ENCODE measurements around the gene MGLL. TPM values are rescaled to one million over a fixed set of nuclear protein-coding genes. Genes with fewer than 3 reads are reported as not detected.

Gene MGLL
- total and polyA plus RNA-seq, 2 donors (not counting 1 experiment from before 2014, with no cell fraction given) = 1.7 to 6.9 TPM

DNA sequence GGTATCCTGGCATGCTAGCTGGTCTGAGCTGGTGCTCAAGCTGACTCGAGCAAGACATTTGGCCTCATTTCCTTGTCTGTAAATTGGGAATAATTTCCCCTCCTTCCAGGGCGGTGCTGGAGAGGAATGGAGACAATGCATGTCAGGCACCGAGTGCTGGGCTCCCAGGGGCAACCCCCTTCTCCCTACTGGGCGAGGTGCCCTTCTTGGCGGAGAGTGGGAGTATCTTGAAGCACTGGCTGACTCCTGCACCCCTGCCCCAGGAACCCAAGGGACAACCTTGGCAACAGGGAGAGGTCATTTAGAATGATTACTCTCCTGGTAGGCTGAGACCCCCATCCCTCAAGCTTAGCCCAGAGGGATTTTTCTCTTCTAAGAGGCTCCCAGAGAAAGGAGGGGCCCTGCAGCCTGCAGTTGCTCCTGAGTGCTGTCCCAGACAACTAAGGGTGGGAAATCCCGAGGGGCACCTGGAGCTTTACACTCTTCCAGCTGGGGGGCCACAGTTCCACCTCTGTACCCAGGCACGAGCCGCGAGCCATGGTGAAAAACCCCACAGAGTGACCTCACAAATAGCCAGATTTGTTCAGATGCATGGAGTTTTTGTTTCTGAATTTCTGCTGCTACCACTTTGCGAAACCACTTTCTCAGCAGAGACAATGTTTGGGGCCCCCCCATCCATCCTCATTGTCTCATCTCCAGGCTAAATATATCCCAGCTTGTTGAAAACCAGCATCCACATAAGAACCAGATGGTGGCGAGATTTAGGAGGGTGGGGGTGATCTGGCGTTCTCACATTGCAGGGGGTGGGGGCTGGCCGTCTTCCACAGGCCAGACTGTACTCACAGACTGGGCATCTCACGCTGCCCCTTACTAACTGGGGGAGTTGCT is 104.7 kb downstream of the MGLL start:
- Histone ChIP-seq H3K27me3 (replicated peaks in 1 of 4; ENCODE audit: control extremely low read depth in 1 of 4, control insufficient read depth in 3 of 4, insufficient read depth in 4 of 4, low read length in 3 of 4) (no peaks in the 10 kb centered on the region), H3K4me1 (ENCODE audit: control insufficient read depth in 2 of 2, insufficient read depth in 2 of 2, low read length in 2 of 2) (no peaks in the 10 kb centered on the region), H3K27ac (ENCODE audit: low read length in 2 of 2) (no peak overlapping the region), H3K9me3 (ENCODE audit: control extremely low read depth in 1 of 3, control insufficient read depth in 2 of 3, insufficient read depth in 1 of 3, low read length in 2 of 3) (no peaks in the 10 kb centered on the region), H3K79me2 (ENCODE audit: control insufficient read depth, insufficient read depth, low read length) (no peaks in the 10 kb centered on the region), H2AFZ (ENCODE audit: insufficient read depth, low read depth, low read length, poor library complexity, severe bottlenecking) (no peak overlapping the region), H3K4me3 (ENCODE audit: control extremely low read depth in 1 of 5, extremely low read depth in 1 of 5, insufficient read depth in 1 of 5, low read depth in 2 of 5, low read length in 4 of 5) (no peak overlapping the region), H3K4me2 (replicated peaks; ENCODE audit: low read depth, low read length, poor library complexity, severe bottlenecking) (no peak overlapping the region), H3K36me3 (replicated peaks in 1 of 2; ENCODE audit: control extremely low read depth in 1 of 2, control insufficient read depth in 1 of 2, extremely low read depth in 1 of 2, insufficient read depth in 2 of 2, low read length in 1 of 2) (no peaks in the 10 kb centered on the region), H4K20me1 (ENCODE audit: control insufficient read depth, insufficient read depth, low read length, poor library complexity, severe bottlenecking) (no peaks in the 10 kb centered on the region), H3K9ac (ENCODE audit: low read length) (no peak overlapping the region)
- no peak for DNase-seq
- Mint-ChIP-seq H3K4me1 (no peaks in the 10 kb centered on the region), H3K4me3 (no peak overlapping the region), H3K27ac (no peak overlapping the region), H3K27me3 (no peaks in the 10 kb centered on the region), H3K9me3 (ENCODE audit: insufficient read depth) (no peaks in the 10 kb centered on the region)
- intact Hi-C loops (cut with micrococcal nuclease) = no loop called here
- POLR2A ChIA-PET = no interaction called here
- WGBS (ENCODE audit: insufficient coverage) = 80% methylated on average over 11 of the region's 14 CpGs
- TF ChIP-seq CTCF (IDR thresholded peaks at IDR 0.05) = no peak
- no peak for TF ChIP-seq EZH2 (IDR thresholded peaks at IDR 0.05; ENCODE audit: borderline replicate concordance, insufficient read depth, low read depth, low read length, poor library complexity, severe bottlenecking)
- CTCF ChIA-PET = no interaction called here
- no peak for ATAC-seq (ENCODE audit: low read depth)

DNA sequence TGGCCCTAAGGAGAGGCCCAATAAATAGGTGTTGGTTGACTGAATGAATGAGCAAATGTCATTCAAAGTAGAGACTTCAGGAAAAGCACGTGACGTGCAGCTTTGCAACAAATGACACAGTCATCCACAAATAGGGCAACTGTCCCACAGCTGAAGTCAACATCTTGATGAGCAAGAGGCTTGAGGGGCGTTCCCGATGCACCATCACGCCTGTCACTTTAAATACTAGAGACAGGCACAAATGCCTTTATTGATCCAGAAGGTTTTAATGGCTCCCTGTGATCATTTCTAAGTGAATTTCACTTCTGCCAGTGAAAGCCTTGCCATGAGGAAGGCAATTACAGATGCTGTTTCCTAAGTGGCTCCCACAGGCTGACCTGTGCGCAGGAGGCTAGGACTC is 105.9 kb downstream of the MGLL start:
- TF ChIP-seq CTCF (IDR thresholded peaks at IDR 0.05) = no peak
- TF ChIP-seq EZH2 (IDR thresholded peaks at IDR 0.05; ENCODE audit: borderline replicate concordance, insufficient read depth, low read depth, low read length, poor library complexity, severe bottlenecking) = no peak
- Mint-ChIP-seq H3K27ac (no peak overlapping the region), H3K4me3 (no peak overlapping the region), H3K4me1 (no peaks in the 10 kb centered on the region), H3K9me3 (ENCODE audit: insufficient read depth) (no peaks in the 10 kb centered on the region), H3K27me3 (no peaks in the 10 kb centered on the region)
- Histone ChIP-seq H3K27ac (ENCODE audit: low read length in 2 of 2) (no peak overlapping the region), H3K9me3 (ENCODE audit: control extremely low read depth in 1 of 3, control insufficient read depth in 2 of 3, insufficient read depth in 1 of 3, low read length in 2 of 3) (no peaks in the 10 kb centered on the region), H3K4me2 (replicated peaks; ENCODE audit: low read depth, low read length, poor library complexity, severe bottlenecking) (no peak overlapping the region), H4K20me1 (ENCODE audit: control insufficient read depth, insufficient read depth, low read length, poor library complexity, severe bottlenecking) (no peaks in the 10 kb centered on the region), H3K36me3 (replicated peaks in 1 of 2; ENCODE audit: control extremely low read depth in 1 of 2, control insufficient read depth in 1 of 2, extremely low read depth in 1 of 2, insufficient read depth in 2 of 2, low read length in 1 of 2) (no peaks in the 10 kb centered on the region), H3K27me3 (replicated peaks in 1 of 4; ENCODE audit: control extremely low read depth in 1 of 4, control insufficient read depth in 3 of 4, insufficient read depth in 4 of 4, low read length in 3 of 4) (no peaks in the 10 kb centered on the region), H3K4me3 (ENCODE audit: control extremely low read depth in 1 of 5, extremely low read depth in 1 of 5, insufficient read depth in 1 of 5, low read depth in 2 of 5, low read length in 4 of 5) (no peak overlapping the region), H3K4me1 (ENCODE audit: control insufficient read depth in 2 of 2, insufficient read depth in 2 of 2, low read length in 2 of 2) (no peaks in the 10 kb centered on the region), H2AFZ (ENCODE audit: insufficient read depth, low read depth, low read length, poor library complexity, severe bottlenecking) (no peak overlapping the region), H3K9ac (ENCODE audit: low read length) (no peak overlapping the region), H3K79me2 (ENCODE audit: control insufficient read depth, insufficient read depth, low read length) (no peaks in the 10 kb centered on the region)
- ChIA-PET CTCF (no interaction called here), POLR2A (no interaction called here)
- no peak for DNase-seq
- no peak for ATAC-seq (ENCODE audit: low read depth)
- intact Hi-C loops (cut with micrococcal nuclease) = no loop called here
- WGBS (ENCODE audit: insufficient coverage) = 92% methylated on average over 6 of the region's 6 CpGs
